Measurements from ENCODE around the gene ABCA7.

Gene ABCA7

GRCh38 chr19:1084024-1084868 is 44.3 kb downstream of the ABCA7 start:
- Histone ChIP-seq H3K27me3 (ENCODE audit: insufficient read depth, low read length) (no peaks in the 10 kb centered on the region), H3K9me3 (ENCODE audit: low read length) (no peaks in the 10 kb centered on the region), H3K4me1 (ENCODE audit: insufficient read depth, low read length) (no peaks in the 10 kb centered on the region), H3K4me3 (ENCODE audit: low read length) (no peak overlapping the region), H2AFZ (ENCODE audit: low read depth, low read length) (no peak overlapping the region), H3K36me3 (ENCODE audit: insufficient read depth, low read length) (peaks cover 18% of the 10 kb centered on the region)

GRCh38 chr19:1085053-1085658 is 45.2 kb downstream of the ABCA7 start:
- H3K4me3 ChIP-seq (ENCODE audit: low read length), result no peak overlapping the region
- peaks cover 22% of the 10 kb centered on the region for H3K36me3 ChIP-seq (ENCODE audit: insufficient read depth, low read length)
- H2AFZ ChIP-seq (ENCODE audit: low read depth, low read length), result no peak overlapping the region
- H3K9me3 ChIP-seq (ENCODE audit: low read length), result no peaks in the 10 kb centered on the region
- no peaks in the 10 kb centered on the region for H3K27me3 ChIP-seq (ENCODE audit: insufficient read depth, low read length)
- no peaks in the 10 kb centered on the region for H3K4me1 ChIP-seq (ENCODE audit: insufficient read depth, low read length)

GRCh38 chr19:1085676-1086442 is 46.0 kb downstream of the ABCA7 start:
- no peaks in the 10 kb centered on the region for H3K9me3 ChIP-seq (ENCODE audit: low read length)
- no peaks in the 10 kb centered on the region for H3K4me1 ChIP-seq (ENCODE audit: insufficient read depth, low read length)
- H3K27me3 ChIP-seq (ENCODE audit: insufficient read depth, low read length), result no peaks in the 10 kb centered on the region
- H3K36me3 ChIP-seq (ENCODE audit: insufficient read depth, low read length), result peaks cover 25% of the 10 kb centered on the region
- no peak overlapping the region for H2AFZ ChIP-seq (ENCODE audit: low read depth, low read length)
- H3K4me3 ChIP-seq (ENCODE audit: low read length), result no peak overlapping the region

GRCh38 chr19:1086613-1087012 is 46.7 kb downstream of the ABCA7 start:
- no peak overlapping the region for H2AFZ ChIP-seq (ENCODE audit: low read depth, low read length)

GRCh38 chr19:1087813-1088415 is 48.0 kb downstream of the ABCA7 start:
- Histone ChIP-seq H3K27me3 (ENCODE audit: insufficient read depth, low read length) (no peaks in the 10 kb centered on the region), H3K36me3 (ENCODE audit: insufficient read depth, low read length) (peaks cover 37% of the 10 kb centered on the region), H2AFZ (ENCODE audit: low read depth, low read length) (no peak overlapping the region)

More at GRCh38 chr19:1086613-1087012, 46.7 kb downstream of the ABCA7 start:
- no peaks in the 10 kb centered on the region for H3K9me3 ChIP-seq (ENCODE audit: low read length)
- H3K4me1 ChIP-seq (ENCODE audit: insufficient read depth, low read length), result no peaks in the 10 kb centered on the region
- peaks cover 30% of the 10 kb centered on the region for H3K36me3 ChIP-seq (ENCODE audit: insufficient read depth, low read length)
- H3K27me3 ChIP-seq (ENCODE audit: insufficient read depth, low read length), result no peaks in the 10 kb centered on the region
- H3K4me3 ChIP-seq (ENCODE audit: low read length), result no peak overlapping the region

GRCh38 chr19:1088416-1089010 is 48.6 kb downstream of the ABCA7 start:
- H3K4me3 ChIP-seq (ENCODE audit: low read length), result no peak overlapping the region
- peaks cover 37% of the 10 kb centered on the region for H3K36me3 ChIP-seq (ENCODE audit: insufficient read depth, low read length)
- H3K9me3 ChIP-seq (ENCODE audit: low read length), result no peaks in the 10 kb centered on the region
- H3K27me3 ChIP-seq (ENCODE audit: insufficient read depth, low read length), result no peaks in the 10 kb centered on the region
- H2AFZ ChIP-seq (ENCODE audit: low read depth, low read length), result no peak overlapping the region
- peaks cover 3% of the 10 kb centered on the region for H3K4me1 ChIP-seq (ENCODE audit: insufficient read depth, low read length)

More at GRCh38 chr19:1087813-1088415, 48.0 kb downstream of the ABCA7 start:
- no peak overlapping the region for H3K4me3 ChIP-seq (ENCODE audit: low read length)
- no peaks in the 10 kb centered on the region for H3K4me1 ChIP-seq (ENCODE audit: insufficient read depth, low read length)
- H3K9me3 ChIP-seq (ENCODE audit: low read length), result no peaks in the 10 kb centered on the region

DNA sequence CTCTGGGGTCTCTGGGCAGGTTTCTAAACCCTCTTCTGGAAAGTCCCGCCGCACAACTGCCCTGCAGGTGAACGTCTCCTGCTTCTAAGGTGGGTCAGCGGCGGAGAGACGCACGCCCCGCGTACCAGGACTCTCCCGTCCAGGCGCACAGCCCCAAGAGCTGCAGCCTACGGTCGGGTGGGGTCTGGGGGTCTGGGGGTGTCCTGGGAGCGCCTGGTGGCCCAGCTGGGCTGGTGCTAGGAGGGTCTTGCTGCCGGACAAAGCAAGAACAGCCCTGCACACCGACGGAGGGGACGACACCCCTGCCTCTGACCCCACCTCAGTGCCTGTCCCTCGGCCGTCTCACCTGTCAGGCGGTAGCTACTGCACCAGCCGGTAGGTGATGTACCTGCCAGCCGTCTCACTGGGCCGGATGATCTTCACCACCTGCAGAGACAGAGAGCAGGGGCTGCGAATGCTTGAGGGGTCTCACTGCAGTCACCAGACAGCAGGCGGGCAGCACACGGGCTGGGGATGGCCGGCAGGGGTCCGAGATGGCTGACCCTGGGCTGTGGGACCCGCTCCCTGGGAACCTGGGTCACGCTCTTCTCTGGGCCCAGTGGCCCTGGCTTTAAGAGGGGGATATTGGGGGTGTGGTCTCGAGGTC is 49.3 kb downstream of the ABCA7 start:
- Histone ChIP-seq H2AFZ (ENCODE audit: low read depth, low read length) (no peak overlapping the region), H3K4me1 (ENCODE audit: insufficient read depth, low read length) (peaks cover 10% of the 10 kb centered on the region), H3K4me3 (ENCODE audit: low read length) (no peak overlapping the region), H3K36me3 (ENCODE audit: insufficient read depth, low read length) (peaks cover 37% of the 10 kb centered on the region), H3K9me3 (ENCODE audit: low read length) (no peaks in the 10 kb centered on the region), H3K27me3 (ENCODE audit: insufficient read depth, low read length) (no peaks in the 10 kb centered on the region)

DNA sequence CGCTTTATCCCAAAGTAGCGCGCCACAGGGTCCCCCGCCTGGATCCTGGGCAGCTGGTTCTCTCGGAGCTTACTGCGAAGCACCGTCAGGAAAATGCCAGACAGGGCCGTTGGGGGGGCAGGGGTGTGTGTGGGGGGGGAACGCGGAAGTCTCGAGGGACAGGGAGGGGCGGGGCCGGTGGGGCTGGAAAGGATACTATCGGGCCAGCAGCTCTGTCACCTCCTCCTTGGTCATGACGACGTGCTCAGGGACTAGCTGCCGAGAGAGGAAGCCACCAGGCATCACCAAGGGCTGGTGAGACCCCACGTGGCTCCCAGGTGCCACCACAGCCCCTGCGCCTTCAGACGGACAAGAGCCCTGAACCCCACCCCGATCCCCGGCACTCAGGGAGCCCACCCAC is 50.0 kb downstream of the ABCA7 start:
- H3K9me3 ChIP-seq (ENCODE audit: low read length), result no peaks in the 10 kb centered on the region
- H2AFZ ChIP-seq (ENCODE audit: low read depth, low read length), result no peak overlapping the region
- H3K36me3 ChIP-seq (ENCODE audit: insufficient read depth, low read length), result peaks cover 37% of the 10 kb centered on the region
- H3K4me1 ChIP-seq (ENCODE audit: insufficient read depth, low read length), result peaks cover 15% of the 10 kb centered on the region
- no peak overlapping the region for H3K4me3 ChIP-seq (ENCODE audit: low read length)
- H3K27me3 ChIP-seq (ENCODE audit: insufficient read depth, low read length), result no peaks in the 10 kb centered on the region

DNA sequence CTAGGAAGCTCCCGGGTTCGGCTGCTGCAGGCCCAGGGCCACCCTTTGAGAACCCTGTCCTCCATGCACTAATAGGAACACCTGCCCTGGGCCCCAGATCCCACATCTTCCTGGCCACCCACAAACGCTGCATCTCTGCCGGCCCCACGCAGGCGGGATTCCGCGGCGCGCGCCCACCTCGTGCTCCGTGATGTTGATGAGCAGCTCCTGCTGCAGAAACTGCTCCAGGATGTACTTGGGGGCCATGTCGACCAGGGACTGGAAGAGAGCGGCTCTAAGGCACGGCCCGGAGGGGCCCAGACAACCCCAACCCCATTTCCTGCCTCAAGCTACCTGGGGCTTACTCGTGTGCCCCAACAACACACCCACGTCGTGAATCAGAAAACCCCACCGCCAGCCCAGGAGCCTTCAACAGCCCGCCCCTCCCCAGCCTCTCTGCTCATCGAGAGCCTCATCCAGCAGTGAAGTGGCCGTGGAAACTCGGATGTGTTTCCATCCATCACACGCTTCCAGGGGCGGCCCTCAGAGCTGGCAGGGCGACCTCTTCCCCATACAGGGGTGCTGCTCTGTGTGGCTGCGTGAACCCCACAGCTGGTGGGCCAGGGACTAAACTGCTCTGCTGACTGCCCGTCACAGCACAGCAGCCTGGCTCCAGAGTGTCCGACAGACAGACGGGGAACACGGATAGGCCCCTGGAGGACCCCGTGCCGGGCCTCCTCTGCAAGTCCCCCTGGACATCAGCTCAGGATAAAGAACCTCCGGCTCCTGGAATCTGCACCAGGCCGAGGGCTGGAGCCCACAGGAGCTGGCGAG is 51.0 kb downstream of the ABCA7 start:
- Histone ChIP-seq H3K4me1 (ENCODE audit: insufficient read depth, low read length) (peaks cover 19% of the 10 kb centered on the region), H3K27me3 (ENCODE audit: insufficient read depth, low read length) (no peaks in the 10 kb centered on the region), H2AFZ (ENCODE audit: low read depth, low read length) (no peak overlapping the region), H3K4me3 (ENCODE audit: low read length) (no peak overlapping the region), H3K36me3 (ENCODE audit: insufficient read depth, low read length) (peaks cover 37% of the 10 kb centered on the region), H3K9me3 (ENCODE audit: low read length) (no peaks in the 10 kb centered on the region)

GRCh38 chr19:1091544-1092175 is 51.8 kb downstream of the ABCA7 start:
- peaks cover 37% of the 10 kb centered on the region for H3K36me3 ChIP-seq (ENCODE audit: insufficient read depth, low read length)
- H3K9me3 ChIP-seq (ENCODE audit: low read length), result no peaks in the 10 kb centered on the region
- peaks cover 19% of the 10 kb centered on the region for H3K4me1 ChIP-seq (ENCODE audit: insufficient read depth, low read length)
- H3K27me3 ChIP-seq (ENCODE audit: insufficient read depth, low read length), result no peaks in the 10 kb centered on the region
- H3K4me3 ChIP-seq (ENCODE audit: low read length), result no peak overlapping the region
- no peak overlapping the region for H2AFZ ChIP-seq (ENCODE audit: low read depth, low read length)

DNA sequence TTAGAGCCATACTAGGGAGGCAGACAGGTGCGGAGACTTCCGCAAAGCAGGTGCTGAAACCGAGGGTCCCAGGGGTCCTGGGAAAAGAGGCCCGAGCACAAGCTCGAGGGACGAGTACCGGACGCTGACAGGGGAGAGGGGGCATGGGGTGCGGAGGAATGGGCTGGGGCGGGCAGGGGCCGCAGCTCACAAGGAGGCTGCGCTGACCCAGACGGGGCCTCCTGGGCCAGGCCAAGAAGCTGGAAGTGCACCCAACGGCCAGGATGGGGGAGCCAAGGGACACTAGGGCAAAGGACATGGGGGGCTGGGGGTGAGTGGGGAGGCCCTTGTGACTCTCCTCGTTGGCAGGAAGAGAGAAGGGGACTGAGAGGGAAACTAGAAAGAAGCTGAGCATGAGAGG is 53.4 kb downstream of the ABCA7 start:
- H2AFZ ChIP-seq (ENCODE audit: low read depth, low read length), result no peak overlapping the region
- no peak overlapping the region for H3K4me3 ChIP-seq (ENCODE audit: low read length)
- no peaks in the 10 kb centered on the region for H3K27me3 ChIP-seq (ENCODE audit: insufficient read depth, low read length)
- H3K4me1 ChIP-seq (ENCODE audit: insufficient read depth, low read length), result peaks cover 19% of the 10 kb centered on the region
- H3K9me3 ChIP-seq (ENCODE audit: low read length), result no peaks in the 10 kb centered on the region
- H3K36me3 ChIP-seq (ENCODE audit: insufficient read depth, low read length), result peaks cover 28% of the 10 kb centered on the region
